Keratinocyte (primary cell): ENCODE data around the gene RPL41. TPM values are rescaled to one million over a fixed set of nuclear protein-coding genes. Genes with fewer than 3 reads are reported as not detected.

Experiments
- DNase-seq: peaks from one replicate; pipeline ENCODE4 v3.0.0-alpha.2; 2011; ENCODE audit warnings: low read depth, missing footprints, low spot score
- FAIRE-seq: peaks from 2 replicates; lab custom pipeline; 2011; peaks lifted over from hg19 to GRCh38; lab: Jason Lieb, UNC
- H2AFZ ChIP-seq: 2 replicates; pipeline ENCODE4 v1.6.0; 2012; ENCODE audit warnings: low read length, control low read depth, inconsistent platforms; ENCODE audit not compliant: control insufficient read depth
- H3K27ac ChIP-seq: 2 replicates; pipeline ENCODE4 v1.5.1; 2011; ENCODE audit warnings: low read length; ENCODE audit not compliant: control insufficient read depth, insufficient read depth
- H3K27me3 ChIP-seq: 3 replicates; pipeline ENCODE4 v1.6.0; 2011; ENCODE audit warnings: low read length; ENCODE audit not compliant: control insufficient read depth, insufficient read depth; ENCODE audit errors: extremely low read depth
- H3K36me3 ChIP-seq, 2 experiments: 2 replicates in 1 of 2; 3 replicates in 1 of 2; pipeline ENCODE4 v1.5.1; 2011; ENCODE audit warnings: low read length in 2 of 2, mild to moderate bottlenecking in 1 of 2; ENCODE audit not compliant: control insufficient read depth in 2 of 2, insufficient read depth in 2 of 2; ENCODE audit errors: extremely low read depth in 1 of 2
- H3K4me1 ChIP-seq: 3 replicates; pipeline ENCODE4 v1.5.1; 2011; ENCODE audit warnings: low read length; ENCODE audit not compliant: control insufficient read depth, insufficient read depth; ENCODE audit errors: extremely low read depth
- H3K4me2 ChIP-seq: 3 replicates; pipeline ENCODE4 v1.6.0; 2011; ENCODE audit warnings: low read depth, low read length; ENCODE audit not compliant: control insufficient read depth, insufficient read depth; ENCODE audit errors: extremely low read depth
- H3K4me3 ChIP-seq, 3 experiments: fragments of 200-600 bp in 1 of 3; sonication (generic) in 1 of 3; 2 replicates in 2 of 3; 3 replicates in 1 of 3; pipeline ENCODE4 v1.5.1; 2011 to 2016; ENCODE audit warnings: low read length in 3 of 3, mild to moderate bottlenecking in 3 of 3, control low read depth in 2 of 3, inconsistent platforms in 1 of 3, low read depth in 1 of 3, mixed read lengths in 1 of 3, mixed run types in 1 of 3, moderate library complexity in 1 of 3; ENCODE audit not compliant: control insufficient read depth in 2 of 3, insufficient read depth in 2 of 3; ENCODE audit errors: extremely low read depth in 1 of 3
- H3K79me2 ChIP-seq: 2 replicates; pipeline ENCODE4 v1.6.0; 2012; ENCODE audit warnings: low read length; ENCODE audit not compliant: control insufficient read depth, insufficient read depth
- H3K9ac ChIP-seq: 3 replicates; pipeline ENCODE4 v1.6.0; 2011; ENCODE audit warnings: low read length; ENCODE audit not compliant: control insufficient read depth, insufficient read depth; ENCODE audit errors: extremely low read depth
- H3K9me1 ChIP-seq: 3 replicates; pipeline ENCODE4 v1.6.0; 2011; ENCODE audit warnings: low read length; ENCODE audit not compliant: control insufficient read depth, insufficient read depth; ENCODE audit errors: extremely low read depth
- H3K9me3 ChIP-seq: 2 replicates; pipeline ENCODE4 v1.5.1; 2012; ENCODE audit warnings: low read depth, low read length; ENCODE audit not compliant: control insufficient read depth
- H4K20me1 ChIP-seq: 3 replicates; pipeline ENCODE4 v1.6.0; 2011; ENCODE audit warnings: low read length; ENCODE audit not compliant: control insufficient read depth, insufficient read depth; ENCODE audit errors: extremely low read depth
- CTCF ChIP-seq, 3 experiments: IDR thresholded peaks in 1 of 3; conservative IDR thresholded peaks in 1 of 3; optimal IDR thresholded peaks in 1 of 3; 2 replicates in 2 of 3; 3 replicates in 1 of 3; pipeline versions ENCODE3 to v1.5.1; 2011; ENCODE audit warnings: low read length in 3 of 3, mild to moderate bottlenecking in 3 of 3, moderate library complexity in 2 of 3, control low read depth in 1 of 3, inconsistent platforms in 1 of 3; ENCODE audit not compliant: insufficient read depth in 2 of 3; ENCODE audit errors: extremely low read depth in 1 of 3
- EZH2 ChIP-seq: IDR thresholded peaks from one replicate; pipeline ENCODE4 v1.6.1; 2012; ENCODE audit warnings: inconsistent platforms, mild to moderate bottlenecking, low read length, moderate library complexity
- dilution Hi-C: fragments of 300-500 bp; cut with MboI; formaldehyde crosslinking; loops from one replicate; pipeline ENCODE4 v1.7.0; 2020; ENCODE audit warnings: low sequenced_read_pairs; ENCODE audit not compliant: extremely low pct_ligation_motif_present
- polyA plus RNA-seq, 5 experiments: library from polyadenylated mRNA; depleted of rRNA in 3 of 5; stranded (reverse) in 3 of 5; stranded (forward) in 1 of 5; unstranded in 1 of 5; fragments of >200 nt; gene quantifications; 1 replicate in 1 of 5; 2 replicates in 3 of 5; 3 replicates in 1 of 5; pipeline versions ENCODE4 v1.2.1 to v1.2.3, GENCODE V29; 2011 to 2012; ENCODE audit warnings: missing spikeins in 2 of 5, low read depth in 1 of 5, low replicate concordance in 1 of 5

Gene RPL41
- polyA plus RNA-seq, 1 donor (not counting 4 experiments of a cell fraction or from before 2014, with no cell fraction given): 10,481 TPM

- Histone ChIP-seq H3K4me1 (peaks cover 16% of the 10 kb centered on the region), H2AFZ (no peak overlapping the region), H3K9ac (no peak overlapping the region), H3K9me1 (no peaks in the 10 kb centered on the region), H3K4me2 (no peak overlapping the region), H3K9me3 (no peaks in the 10 kb centered on the region), H3K79me2 (no peaks in the 10 kb centered on the region), H4K20me1 (no peaks in the 10 kb centered on the region), H3K36me3 (peaks cover 2 to 9% of the 10 kb centered on the region in 2 experiments), H3K27ac (no peak overlapping the region), H3K4me3 (no peak overlapping the region), H3K27me3 (no peaks in the 10 kb centered on the region)
- no peak for TF ChIP-seq EZH2
- TF ChIP-seq CTCF (optimal IDR thresholded peaks at IDR 0.05 in 1 of 3, IDR thresholded peaks at IDR 0.05 in 1 of 3, conservative IDR thresholded peaks at IDR 0.05 in 1 of 3; ENCODE audit: extremely low read depth in 1 of 3, insufficient read depth in 2 of 3, low read length in 3 of 3): no peak
- dilution Hi-C loops: no loop called here
- DNase-seq (no peak), FAIRE-seq (no peak)
These were observed 34.1 kb upstream of the RPL41 start for GRCh38 chr12:56082382-56082781.

- Histone ChIP-seq H4K20me1 (no peaks in the 10 kb centered on the region), H3K4me2 (no peak overlapping the region), H3K9me3 (no peaks in the 10 kb centered on the region), H3K27ac (no peak overlapping the region), H3K4me3 (no peak overlapping the region), H3K79me2 (no peaks in the 10 kb centered on the region), H3K9me1 (no peaks in the 10 kb centered on the region), H3K27me3 (no peaks in the 10 kb centered on the region), H3K9ac (no peak overlapping the region), H2AFZ (no peak overlapping the region), H3K4me1 (peaks cover 16% of the 10 kb centered on the region), H3K36me3 (peaks cover 4 to 11% of the 10 kb centered on the region in 2 experiments)
- no peak for FAIRE-seq
- DNase-seq: no peak
- dilution Hi-C loops: no loop called here
- TF ChIP-seq EZH2: no peak
- TF ChIP-seq CTCF (optimal IDR thresholded peaks at IDR 0.05 in 1 of 3, IDR thresholded peaks at IDR 0.05 in 1 of 3, conservative IDR thresholded peaks at IDR 0.05 in 1 of 3; ENCODE audit: extremely low read depth in 1 of 3, insufficient read depth in 2 of 3, low read length in 3 of 3): no peak
These were observed 33.5 kb upstream of the RPL41 start for GRCh38 chr12:56082967-56083366.
